ENCODE data around the gene LGI2. TPM values are rescaled to one million over a fixed set of nuclear protein-coding genes. Genes with fewer than 3 reads are reported as not detected.

LGI2 gene
- total and polyA plus RNA-seq, 4 donors: 6.4 to 20.0 (median 19.5) TPM

- DNase-seq (ENCODE audit: low read depth in 4 of 6, low spot score in 6 of 6): no peak
- Histone ChIP-seq H3K9me3 (ENCODE audit: control insufficient read depth, insufficient read depth, low read length) (no peaks in the 10 kb centered on the region), H3K4me1 (ENCODE audit: control insufficient read depth, insufficient read depth, low read length) (no peaks in the 10 kb centered on the region), H3K36me3 (ENCODE audit: control insufficient read depth, insufficient read depth, low read length) (no peaks in the 10 kb centered on the region), H3K27ac (ENCODE audit: low read depth, low read length) (no peak overlapping the region), H3K4me3 (ENCODE audit: low read depth, low read length) (no peak overlapping the region), H3K27me3 (ENCODE audit: control insufficient read depth, insufficient read depth, low read length) (no peaks in the 10 kb centered on the region)
- 91% methylated on average over 6 of the region's 7 CpGs for WGBS (ENCODE audit: insufficient coverage)
These were observed 59.6 kb downstream of the LGI2 start for GRCh38 chr4:24971192-24971591.

GRCh38 chr4:24970635-24971034 is 60.1 kb downstream of the LGI2 start:
- no peaks in the 10 kb centered on the region for H3K27me3 ChIP-seq (ENCODE audit: control insufficient read depth, insufficient read depth, low read length)
- H3K4me1 ChIP-seq (ENCODE audit: control insufficient read depth, insufficient read depth, low read length): no peaks in the 10 kb centered on the region
- H3K36me3 ChIP-seq (ENCODE audit: control insufficient read depth, insufficient read depth, low read length): no peaks in the 10 kb centered on the region
- 83% methylated on average over 2 of the region's 2 CpGs for WGBS (ENCODE audit: insufficient coverage)
- H3K27ac ChIP-seq (ENCODE audit: low read depth, low read length): no peak overlapping the region
- H3K9me3 ChIP-seq (ENCODE audit: control insufficient read depth, insufficient read depth, low read length): peaks cover 3% of the 10 kb centered on the region
- DNase-seq (ENCODE audit: low read depth in 4 of 6, low spot score in 6 of 6): no peak
- H3K4me3 ChIP-seq (ENCODE audit: low read depth, low read length): no peak overlapping the region

- Histone ChIP-seq H3K4me3 (ENCODE audit: low read depth, low read length) (no peak overlapping the region), H3K27me3 (ENCODE audit: control insufficient read depth, insufficient read depth, low read length) (no peaks in the 10 kb centered on the region), H3K9me3 (ENCODE audit: control insufficient read depth, insufficient read depth, low read length) (peaks cover 3% of the 10 kb centered on the region), H3K36me3 (ENCODE audit: control insufficient read depth, insufficient read depth, low read length) (no peaks in the 10 kb centered on the region), H3K27ac (ENCODE audit: low read depth, low read length) (no peak overlapping the region), H3K4me1 (ENCODE audit: control insufficient read depth, insufficient read depth, low read length) (no peaks in the 10 kb centered on the region)
- DNase-seq (ENCODE audit: low read depth in 4 of 6, low spot score in 6 of 6): no peak
- WGBS (ENCODE audit: insufficient coverage): 96% methylated on average over 2 of the region's 5 CpGs
These were observed 60.6 kb downstream of the LGI2 start for GRCh38 chr4:24970191-24970590.

GRCh38 chr4:24969486-24969885 is 61.3 kb downstream of the LGI2 start:
- H3K36me3 ChIP-seq (ENCODE audit: control insufficient read depth, insufficient read depth, low read length): no peaks in the 10 kb centered on the region
- H3K9me3 ChIP-seq (ENCODE audit: control insufficient read depth, insufficient read depth, low read length): peaks cover 3% of the 10 kb centered on the region
- H3K27ac ChIP-seq (ENCODE audit: low read depth, low read length): no peak overlapping the region
- DNase-seq (ENCODE audit: low read depth in 4 of 6, low spot score in 6 of 6): no peak
- WGBS (ENCODE audit: insufficient coverage): 79% methylated on average over 4 of the region's 6 CpGs
- no peaks in the 10 kb centered on the region for H3K4me1 ChIP-seq (ENCODE audit: control insufficient read depth, insufficient read depth, low read length)
- no peaks in the 10 kb centered on the region for H3K27me3 ChIP-seq (ENCODE audit: control insufficient read depth, insufficient read depth, low read length)
- no peak overlapping the region for H3K4me3 ChIP-seq (ENCODE audit: low read depth, low read length)

- Histone ChIP-seq H3K4me1 (ENCODE audit: control insufficient read depth, insufficient read depth, low read length) (no peaks in the 10 kb centered on the region), H3K27ac (ENCODE audit: low read depth, low read length) (no peak overlapping the region), H3K9me3 (ENCODE audit: control insufficient read depth, insufficient read depth, low read length) (peaks cover 3% of the 10 kb centered on the region), H3K27me3 (ENCODE audit: control insufficient read depth, insufficient read depth, low read length) (no peaks in the 10 kb centered on the region), H3K36me3 (ENCODE audit: control insufficient read depth, insufficient read depth, low read length) (no peaks in the 10 kb centered on the region), H3K4me3 (ENCODE audit: low read depth, low read length) (no peak overlapping the region)
- WGBS (ENCODE audit: insufficient coverage): 95% methylated on average over 3 of the region's 3 CpGs
- DNase-seq (ENCODE audit: low read depth in 4 of 6, low spot score in 6 of 6): no peak
These were observed 61.8 kb downstream of the LGI2 start for GRCh38 chr4:24968992-24969391.

GRCh38 chr4:24968278-24968677 is 62.5 kb downstream of the LGI2 start:
- DNase-seq (ENCODE audit: low read depth in 4 of 6, low spot score in 6 of 6): no peak
- H3K4me1 ChIP-seq (ENCODE audit: control insufficient read depth, insufficient read depth, low read length): no peaks in the 10 kb centered on the region
- no peaks in the 10 kb centered on the region for H3K27me3 ChIP-seq (ENCODE audit: control insufficient read depth, insufficient read depth, low read length)
- WGBS (ENCODE audit: insufficient coverage): 94% methylated on average over 6 of the region's 6 CpGs
- no peaks in the 10 kb centered on the region for H3K36me3 ChIP-seq (ENCODE audit: control insufficient read depth, insufficient read depth, low read length)
- no peak overlapping the region for H3K27ac ChIP-seq (ENCODE audit: low read depth, low read length)
- H3K4me3 ChIP-seq (ENCODE audit: low read depth, low read length): no peak overlapping the region
- peaks cover 3% of the 10 kb centered on the region for H3K9me3 ChIP-seq (ENCODE audit: control insufficient read depth, insufficient read depth, low read length)

GRCh38 chr4:24967346-24967745 is 63.4 kb downstream of the LGI2 start:
- WGBS (ENCODE audit: insufficient coverage): 95% methylated on average over 2 of the region's 4 CpGs
- Histone ChIP-seq H3K27ac (ENCODE audit: low read depth, low read length) (no peak overlapping the region), H3K9me3 (ENCODE audit: control insufficient read depth, insufficient read depth, low read length) (peaks cover 3% of the 10 kb centered on the region), H3K27me3 (ENCODE audit: control insufficient read depth, insufficient read depth, low read length) (no peaks in the 10 kb centered on the region), H3K4me3 (ENCODE audit: low read depth, low read length) (no peak overlapping the region), H3K4me1 (ENCODE audit: control insufficient read depth, insufficient read depth, low read length) (no peaks in the 10 kb centered on the region), H3K36me3 (ENCODE audit: control insufficient read depth, insufficient read depth, low read length) (no peaks in the 10 kb centered on the region)
- DNase-seq (ENCODE audit: low read depth in 4 of 6, low spot score in 6 of 6): no peak

- H3K36me3 ChIP-seq (ENCODE audit: control insufficient read depth, insufficient read depth, low read length): no peaks in the 10 kb centered on the region
- H3K4me3 ChIP-seq (ENCODE audit: low read depth, low read length): no peak overlapping the region
- peaks cover 3% of the 10 kb centered on the region for H3K9me3 ChIP-seq (ENCODE audit: control insufficient read depth, insufficient read depth, low read length)
- H3K27me3 ChIP-seq (ENCODE audit: control insufficient read depth, insufficient read depth, low read length): no peaks in the 10 kb centered on the region
- H3K4me1 ChIP-seq (ENCODE audit: control insufficient read depth, insufficient read depth, low read length): no peaks in the 10 kb centered on the region
- no peak overlapping the region for H3K27ac ChIP-seq (ENCODE audit: low read depth, low read length)
- 96% methylated on average over 7 of the region's 7 CpGs for WGBS (ENCODE audit: insufficient coverage)
- no peak for DNase-seq (ENCODE audit: low read depth in 4 of 6, low spot score in 6 of 6)
These were observed 64.7 kb downstream of the LGI2 start for GRCh38 chr4:24966076-24966475.

- no peak overlapping the region for H3K4me3 ChIP-seq (ENCODE audit: low read depth, low read length)
- H3K36me3 ChIP-seq (ENCODE audit: control insufficient read depth, insufficient read depth, low read length): no peaks in the 10 kb centered on the region
- no peak for DNase-seq (ENCODE audit: low read depth in 4 of 6, low spot score in 6 of 6)
- H3K9me3 ChIP-seq (ENCODE audit: control insufficient read depth, insufficient read depth, low read length): peaks cover 3% of the 10 kb centered on the region
- no peaks in the 10 kb centered on the region for H3K4me1 ChIP-seq (ENCODE audit: control insufficient read depth, insufficient read depth, low read length)
- H3K27ac ChIP-seq (ENCODE audit: low read depth, low read length): no peak overlapping the region
- WGBS (ENCODE audit: insufficient coverage): 91% methylated on average over 7 of the region's 9 CpGs
- no peaks in the 10 kb centered on the region for H3K27me3 ChIP-seq (ENCODE audit: control insufficient read depth, insufficient read depth, low read length)
These were observed 65.1 kb downstream of the LGI2 start for GRCh38 chr4:24965627-24966026.

GRCh38 chr4:24963277-24963676 is 67.5 kb downstream of the LGI2 start:
- no peak overlapping the region for H3K4me3 ChIP-seq (ENCODE audit: low read depth, low read length)
- H3K9me3 ChIP-seq (ENCODE audit: control insufficient read depth, insufficient read depth, low read length): peaks cover 3% of the 10 kb centered on the region
- WGBS (ENCODE audit: insufficient coverage): 50% methylated on average over 2 of the region's 2 CpGs
- no peak overlapping the region for H3K27ac ChIP-seq (ENCODE audit: low read depth, low read length)
- no peaks in the 10 kb centered on the region for H3K27me3 ChIP-seq (ENCODE audit: control insufficient read depth, insufficient read depth, low read length)
- no peak for DNase-seq (ENCODE audit: low read depth in 4 of 6, low spot score in 6 of 6)
- no peaks in the 10 kb centered on the region for H3K4me1 ChIP-seq (ENCODE audit: control insufficient read depth, insufficient read depth, low read length)
- H3K36me3 ChIP-seq (ENCODE audit: control insufficient read depth, insufficient read depth, low read length): no peaks in the 10 kb centered on the region

Measured in spinal cord (tissue), 10 donors.